ENCODE data around the gene ANP32E.

Gene ANP32E

GRCh38 chr1:150185481-150185880 lies 50.4 kb downstream of the ANP32E start:
- H4K20me1 ChIP-seq (ENCODE audit: low read depth, low read length) = no peaks in the 10 kb centered on the region
- no peaks in the 10 kb centered on the region for H3F3A ChIP-seq (ENCODE audit: insufficient read depth)
- no peaks in the 10 kb centered on the region for H3K36me3 ChIP-seq (ENCODE audit: low read length)
- H3K9me2 ChIP-seq (replicated peaks; ENCODE audit: insufficient read depth, low read length) = no peaks in the 10 kb centered on the region
- no peak for TF ChIP-seq EZH2phosphoT487 (conservative IDR thresholded peaks at IDR 0.05; ENCODE audit: low read length)
- no peak for TF ChIP-seq CTCF (IDR thresholded peaks at IDR 0.05; ENCODE audit: insufficient read depth, low read length, poor library complexity, severe bottlenecking)
- no peaks in the 10 kb centered on the region for H3K27me3 ChIP-seq (ENCODE audit: low read length)
- no peak overlapping the region for H3K9ac ChIP-seq (ENCODE audit: low read length)
- no peak overlapping the region for H3K27ac ChIP-seq (ENCODE audit: low read depth, low read length)
- no peaks in the 10 kb centered on the region for H3K9me3 ChIP-seq (ENCODE audit: insufficient read depth, low read length)
- H3K79me2 ChIP-seq (ENCODE audit: insufficient read depth, low read length) = no peaks in the 10 kb centered on the region
- H3K4me2 ChIP-seq (ENCODE audit: low read depth, low read length, poor library complexity, severe bottlenecking) = no peak overlapping the region
- no peak overlapping the region for H3K4me3 ChIP-seq (ENCODE audit: insufficient read depth, low read length, poor library complexity, severe bottlenecking)
- no peak overlapping the region for H2AFZ ChIP-seq (ENCODE audit: low read depth, low read length, severe bottlenecking)

- Histone ChIP-seq H3K9me3 (ENCODE audit: insufficient read depth, low read length) (no peaks in the 10 kb centered on the region), H3K4me3 (ENCODE audit: insufficient read depth, low read length, poor library complexity, severe bottlenecking) (no peak overlapping the region), H3F3A (ENCODE audit: insufficient read depth) (no peaks in the 10 kb centered on the region), H3K4me2 (ENCODE audit: low read depth, low read length, poor library complexity, severe bottlenecking) (no peak overlapping the region), H3K79me2 (ENCODE audit: insufficient read depth, low read length) (no peaks in the 10 kb centered on the region), H2AFZ (ENCODE audit: low read depth, low read length, severe bottlenecking) (no peak overlapping the region), H3K36me3 (ENCODE audit: low read length) (no peaks in the 10 kb centered on the region), H3K27ac (ENCODE audit: low read depth, low read length) (no peak overlapping the region), H4K20me1 (ENCODE audit: low read depth, low read length) (no peaks in the 10 kb centered on the region), H3K9ac (ENCODE audit: low read length) (no peak overlapping the region), H3K27me3 (ENCODE audit: low read length) (no peaks in the 10 kb centered on the region), H3K9me2 (replicated peaks; ENCODE audit: insufficient read depth, low read length) (no peaks in the 10 kb centered on the region)
- TF ChIP-seq CTCF (IDR thresholded peaks at IDR 0.05; ENCODE audit: insufficient read depth, low read length, poor library complexity, severe bottlenecking) (no peak), EZH2phosphoT487 (conservative IDR thresholded peaks at IDR 0.05; ENCODE audit: low read length) (no peak)
These were observed 52.9 kb downstream of the ANP32E start for GRCh38 chr1:150183061-150183460.

- Histone ChIP-seq H3F3A (ENCODE audit: insufficient read depth) (no peaks in the 10 kb centered on the region), H3K9me2 (replicated peaks; ENCODE audit: insufficient read depth, low read length) (no peaks in the 10 kb centered on the region), H3K9me3 (ENCODE audit: insufficient read depth, low read length) (no peaks in the 10 kb centered on the region), H3K27me3 (ENCODE audit: low read length) (no peaks in the 10 kb centered on the region), H3K36me3 (ENCODE audit: low read length) (no peaks in the 10 kb centered on the region), H3K4me2 (ENCODE audit: low read depth, low read length, poor library complexity, severe bottlenecking) (no peak overlapping the region), H3K9ac (ENCODE audit: low read length) (no peak overlapping the region), H4K20me1 (ENCODE audit: low read depth, low read length) (no peaks in the 10 kb centered on the region), H3K27ac (ENCODE audit: low read depth, low read length) (no peak overlapping the region), H3K4me3 (ENCODE audit: insufficient read depth, low read length, poor library complexity, severe bottlenecking) (no peak overlapping the region), H2AFZ (ENCODE audit: low read depth, low read length, severe bottlenecking) (no peak overlapping the region), H3K79me2 (ENCODE audit: insufficient read depth, low read length) (no peaks in the 10 kb centered on the region)
- TF ChIP-seq EZH2phosphoT487 (conservative IDR thresholded peaks at IDR 0.05; ENCODE audit: low read length) = no peak
- TF ChIP-seq CTCF (IDR thresholded peaks at IDR 0.05; ENCODE audit: insufficient read depth, low read length, poor library complexity, severe bottlenecking) = no peak
These were observed 53.7 kb downstream of the ANP32E start for GRCh38 chr1:150182247-150182646.
